ENCODE results near the gene RANBP10.
A peak's percentile ranks its signal among the peaks of the same experiment; 100 is the strongest.

RANBP10 gene

DNA sequence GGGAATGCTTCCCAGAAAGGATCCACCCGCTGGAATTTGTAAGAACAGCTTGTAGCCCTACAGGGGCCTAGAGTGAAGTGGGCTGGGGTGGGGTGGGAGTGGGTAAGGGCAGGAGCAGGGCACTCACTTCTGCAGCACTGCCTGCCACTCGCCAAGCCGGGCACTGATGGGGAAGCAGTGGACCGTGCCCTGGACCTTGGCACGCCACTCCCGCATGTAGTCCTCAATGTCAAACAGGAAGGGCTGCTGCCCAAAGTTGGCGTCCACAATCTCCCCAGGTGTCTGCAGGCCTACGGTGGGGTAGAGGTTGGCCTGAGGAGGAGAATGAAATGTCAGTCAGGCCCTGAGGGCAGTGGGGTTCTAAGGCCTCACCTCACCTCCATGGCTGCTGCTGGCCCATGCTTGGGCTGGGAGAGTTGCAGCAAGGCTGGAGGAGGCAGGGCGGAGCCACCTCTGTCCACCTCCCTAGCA is 71.6 kb downstream of the RANBP10 start:
- no peak for DNase-seq

DNA sequence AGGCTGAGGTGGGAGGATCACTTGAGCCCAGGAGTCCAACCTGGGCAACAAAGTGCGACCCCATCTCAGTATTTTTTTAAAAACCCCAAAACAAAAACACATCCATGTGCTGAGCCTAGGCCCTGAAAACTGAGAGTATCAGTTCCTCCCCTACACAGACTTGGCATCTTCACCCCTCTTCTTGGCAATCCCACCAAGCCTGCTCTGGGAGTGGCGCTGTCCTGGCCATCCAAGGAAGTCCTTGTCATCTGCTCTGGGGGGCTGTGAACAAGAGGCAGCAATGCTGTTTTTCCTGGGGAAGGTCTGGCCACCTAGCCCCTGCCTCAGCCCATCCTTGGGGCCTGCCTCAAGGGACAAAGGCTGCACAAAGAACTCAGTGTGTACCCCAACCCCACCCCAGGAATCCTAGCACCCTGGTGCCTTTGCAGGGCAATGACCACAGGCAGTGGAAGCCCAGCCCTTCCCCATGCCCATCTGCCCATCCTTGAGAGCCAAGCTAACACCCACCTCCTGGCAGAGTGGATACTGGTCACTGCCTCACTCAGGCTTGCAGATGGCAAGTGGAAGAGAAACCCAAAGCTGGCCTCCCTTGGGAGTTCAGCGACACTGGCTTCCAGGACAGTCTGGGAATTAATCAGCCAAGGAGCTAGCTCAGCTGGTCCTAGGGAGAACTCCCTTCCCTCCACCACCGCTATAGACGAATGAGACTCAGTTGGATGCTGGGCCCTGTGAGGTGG is 72.5 kb downstream of the RANBP10 start:
- no peak for DNase-seq

DNA sequence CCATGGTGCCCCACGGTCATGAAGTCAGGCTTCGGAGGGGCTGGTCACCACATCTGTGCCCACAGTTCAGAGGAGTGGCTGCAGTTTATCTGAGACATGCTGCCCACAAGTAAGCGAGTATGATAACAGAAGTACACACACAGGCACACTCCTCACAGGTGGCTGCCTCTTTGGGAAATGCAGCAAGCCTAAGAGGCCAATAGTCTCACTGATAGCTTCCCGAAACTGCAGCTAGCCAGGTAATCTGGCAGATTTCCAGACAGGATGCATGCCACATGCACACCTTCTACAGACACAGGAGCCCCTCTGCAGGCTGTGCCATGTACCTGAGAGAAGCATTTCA is 74.6 kb downstream of the RANBP10 start:
- DNase-seq: no peak

DNA sequence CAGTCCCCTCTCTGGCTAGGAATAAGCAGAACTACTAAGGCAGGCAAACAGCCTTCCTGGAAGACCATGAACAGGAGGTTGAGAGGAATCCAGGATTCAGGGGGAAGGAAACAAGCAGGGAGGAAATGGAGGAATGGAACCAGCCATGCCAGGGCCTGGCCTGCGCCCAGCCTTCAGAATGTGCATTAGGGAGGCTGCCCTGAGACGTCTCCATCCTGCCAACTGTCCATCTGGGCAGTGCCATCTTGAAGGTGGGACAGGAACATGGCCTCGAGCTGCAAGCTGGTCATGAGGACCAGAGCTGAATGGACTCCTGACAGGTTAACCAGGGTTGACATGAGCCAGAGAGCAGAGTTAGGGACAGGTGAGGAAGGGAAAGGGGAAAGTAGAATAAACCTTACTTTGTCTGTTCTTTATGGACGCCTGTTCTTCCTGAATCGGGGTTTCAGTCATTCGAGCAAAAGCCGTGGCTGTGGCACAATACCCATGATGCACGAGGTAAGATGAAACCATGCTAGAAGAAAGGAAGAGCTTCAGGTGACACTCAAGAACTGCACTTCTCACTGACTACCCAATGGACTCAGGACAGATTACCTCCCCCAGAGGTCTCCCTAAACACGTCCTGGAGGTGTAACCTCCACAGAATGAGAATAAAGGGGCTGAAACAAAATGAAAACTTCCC is 75.1 kb downstream of the RANBP10 start:
- no peak for DNase-seq

DNA sequence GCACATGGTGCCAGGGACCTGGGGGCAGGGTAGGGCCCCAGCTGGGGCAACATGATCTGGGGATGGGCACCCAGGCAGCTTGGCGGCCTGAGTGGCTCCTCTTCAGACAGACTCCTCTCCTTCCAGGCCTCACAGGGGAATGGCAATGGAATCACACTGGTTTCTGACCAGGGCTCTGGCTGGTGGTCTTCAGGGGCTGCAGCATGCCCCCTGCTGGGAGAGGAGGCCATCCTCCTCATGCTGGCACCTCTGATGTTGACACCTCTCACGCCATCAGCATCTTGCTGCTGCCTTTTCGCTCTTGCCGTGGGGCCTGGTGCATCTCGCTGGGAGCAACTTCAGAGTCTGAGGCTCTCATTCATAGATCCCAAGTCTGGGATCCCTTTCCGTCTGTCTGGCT is 76.0 kb downstream of the RANBP10 start:
- DNase-seq: no peak

DNA sequence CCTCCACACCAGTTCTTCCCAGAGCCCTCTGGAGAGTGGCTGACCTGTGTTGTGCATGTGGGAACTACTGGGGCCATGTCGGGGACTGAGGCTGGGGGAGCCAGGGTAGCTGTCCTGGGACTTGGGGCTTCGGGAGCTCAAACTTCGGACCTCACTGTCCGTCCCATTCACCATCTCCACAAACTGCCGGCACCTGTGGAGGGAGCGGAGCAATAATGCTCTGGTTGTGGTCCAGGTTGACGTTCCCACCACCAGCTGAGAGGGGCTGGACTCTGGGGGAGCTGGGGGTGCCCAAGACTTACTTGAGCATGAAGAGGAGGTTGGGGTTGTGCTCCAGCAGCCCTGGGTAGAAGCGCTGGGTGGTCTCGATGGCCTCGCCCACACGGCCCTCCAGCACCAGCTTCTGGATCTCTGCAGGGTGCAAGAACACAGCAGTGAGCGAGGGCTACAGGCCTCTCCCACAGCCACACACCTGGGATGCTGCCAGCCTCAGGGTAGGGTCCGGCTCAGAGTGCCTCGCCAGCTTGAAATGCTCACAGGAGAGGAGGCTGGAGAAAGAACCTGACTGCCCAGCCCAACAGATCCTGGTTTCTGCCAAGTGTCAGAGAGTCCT is 76.6 kb downstream of the RANBP10 start:
- DNase-seq: no peak

DNA sequence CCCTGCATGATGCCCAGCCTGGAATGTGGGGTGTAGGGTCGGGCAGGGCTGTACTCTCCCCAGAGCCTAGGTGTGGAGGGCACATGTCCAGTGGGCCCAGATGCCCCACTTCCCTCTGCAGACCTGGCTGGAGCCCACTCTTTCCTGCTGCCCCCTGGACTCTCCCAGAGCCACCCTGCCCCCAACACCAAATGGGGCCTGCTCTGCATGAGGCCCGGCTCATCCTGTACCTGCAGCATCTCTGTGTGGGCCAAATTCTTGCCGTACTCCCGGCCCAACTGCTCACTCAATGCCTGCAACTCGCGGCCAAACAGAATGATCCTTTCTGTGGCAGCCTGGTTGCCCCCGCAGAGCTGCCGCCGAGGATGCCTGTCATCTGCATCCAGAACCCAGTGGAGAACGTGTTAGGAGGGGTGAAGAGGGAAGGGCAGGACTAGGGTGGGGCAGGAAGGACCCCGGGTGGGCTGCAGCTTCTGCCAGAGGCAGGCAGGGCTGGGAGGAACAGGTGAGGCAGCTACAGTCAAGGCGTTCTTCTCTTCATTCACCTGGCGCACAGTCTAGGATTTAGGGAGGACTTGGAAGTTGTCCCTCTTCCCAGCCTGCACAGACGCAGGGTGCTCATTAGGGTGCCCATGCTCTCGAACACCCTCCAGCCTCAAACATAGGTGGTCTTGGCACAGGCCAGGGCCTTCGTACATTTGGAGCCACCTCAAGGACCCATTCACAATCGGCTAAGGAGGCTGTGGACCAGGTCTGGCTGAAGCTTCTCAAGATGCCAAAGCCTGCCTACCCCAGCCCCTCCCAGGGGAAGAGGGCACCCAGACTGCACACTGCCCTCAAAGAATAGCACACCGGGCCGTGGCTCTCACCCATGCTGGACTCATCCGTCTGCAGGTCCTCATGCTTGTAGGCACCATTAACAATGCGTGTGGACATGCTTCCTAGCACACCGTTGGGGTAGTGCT is 78.6 kb downstream of the RANBP10 start:
- no peak for DNase-seq

DNA sequence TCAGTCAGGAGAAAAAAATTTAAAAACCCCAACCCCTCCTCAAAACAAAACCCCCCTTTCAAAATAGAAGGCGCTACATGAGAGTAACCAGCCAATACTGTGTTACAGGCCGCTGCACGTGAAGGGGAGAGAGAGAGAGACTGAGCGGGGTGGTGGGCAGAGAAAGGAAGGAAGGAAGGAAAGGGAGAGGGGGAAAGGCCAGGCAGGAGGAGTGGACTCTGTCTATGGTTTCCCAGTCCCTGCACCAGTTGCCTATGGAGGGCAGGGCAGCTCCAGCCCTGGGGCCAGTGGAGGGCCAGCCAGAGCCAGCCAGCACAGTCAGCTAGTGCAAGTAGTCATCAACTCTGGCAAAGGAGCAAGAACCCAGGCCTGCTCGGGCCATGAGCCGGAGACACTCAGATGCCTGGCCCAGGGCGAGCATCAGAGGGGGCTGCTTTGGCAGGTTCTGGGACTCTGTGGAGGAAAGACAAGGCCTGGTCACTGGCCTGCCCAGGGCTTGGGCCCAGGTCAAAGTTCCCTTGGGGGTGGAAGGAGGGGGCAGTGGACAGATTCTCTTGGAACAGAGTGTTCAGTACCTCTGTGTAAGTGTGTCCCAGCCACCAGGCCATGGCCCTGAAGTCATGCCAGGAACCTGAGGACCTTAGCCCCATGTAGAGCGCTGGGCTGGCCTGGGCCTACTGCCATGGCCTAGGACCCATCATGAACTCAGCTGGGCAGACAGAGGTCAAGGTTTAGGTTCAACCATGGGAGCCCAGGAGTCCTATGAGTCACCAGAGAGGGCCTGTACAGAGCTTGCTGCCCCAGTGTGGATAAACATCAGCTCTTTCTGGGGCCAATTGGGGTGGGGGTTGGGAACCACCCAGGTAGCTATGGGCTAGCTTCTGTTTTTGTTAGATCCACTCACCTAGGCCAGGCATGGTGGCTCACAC is 80.0 kb downstream of the RANBP10 start:
- DNase-seq: no peak

DNA sequence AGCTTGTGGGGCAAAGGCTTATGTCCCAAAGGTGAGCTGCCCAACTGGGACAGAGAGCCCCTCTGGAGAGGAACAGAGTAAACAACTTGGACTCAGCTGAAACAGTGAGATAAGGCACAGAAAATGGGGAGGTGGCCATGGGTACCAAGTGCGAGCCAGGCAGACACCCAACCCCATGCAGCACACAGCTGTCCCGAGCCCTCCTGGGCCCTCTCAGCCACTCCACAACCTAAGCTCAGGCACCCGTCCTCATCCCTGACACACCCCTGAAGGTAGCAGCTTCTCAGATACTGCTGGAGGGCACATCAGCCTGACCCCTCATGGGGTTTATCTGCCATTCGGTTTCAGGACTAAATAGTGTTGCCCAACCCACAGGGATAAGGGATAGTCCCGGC is 82.5 kb downstream of the RANBP10 start:
- no peak for DNase-seq

DNA sequence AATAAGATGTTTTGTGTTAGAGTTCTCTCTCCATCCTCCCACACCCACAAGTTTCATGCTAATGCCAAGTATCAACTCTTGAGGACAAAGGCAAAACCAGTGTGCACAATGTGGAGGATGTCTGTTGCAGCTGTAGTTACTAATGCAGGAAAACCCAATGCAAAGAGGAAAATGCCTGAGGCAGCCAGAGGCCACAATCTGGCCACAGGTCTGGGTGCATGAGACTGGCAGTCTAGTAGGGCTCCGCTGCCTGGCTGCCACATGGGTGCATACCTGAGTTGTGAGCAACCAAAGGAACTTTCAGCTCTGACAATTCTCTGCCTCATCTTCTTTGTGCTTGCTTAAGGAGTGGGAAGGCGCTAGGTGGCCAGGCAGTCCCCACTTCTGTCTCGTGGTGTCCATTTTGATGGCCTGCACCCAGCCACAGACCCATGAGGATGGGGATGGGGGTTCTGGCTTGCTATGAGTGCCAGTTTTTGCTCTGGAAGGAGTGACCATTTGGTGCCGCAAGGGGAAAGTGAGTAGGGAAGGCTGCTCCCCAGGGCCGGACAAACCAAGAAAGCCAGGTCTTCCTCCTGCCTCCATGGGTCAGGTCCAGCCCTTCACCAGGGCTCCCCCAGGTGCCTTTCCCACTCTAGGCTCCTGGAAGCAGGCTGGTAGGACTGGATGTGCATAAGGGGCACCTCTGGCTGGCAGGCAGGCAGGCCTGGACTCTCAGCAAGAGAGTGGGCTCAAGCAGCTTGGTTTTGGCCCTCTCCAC is 83.0 kb downstream of the RANBP10 start:
- DNase-seq: no peak

DNA sequence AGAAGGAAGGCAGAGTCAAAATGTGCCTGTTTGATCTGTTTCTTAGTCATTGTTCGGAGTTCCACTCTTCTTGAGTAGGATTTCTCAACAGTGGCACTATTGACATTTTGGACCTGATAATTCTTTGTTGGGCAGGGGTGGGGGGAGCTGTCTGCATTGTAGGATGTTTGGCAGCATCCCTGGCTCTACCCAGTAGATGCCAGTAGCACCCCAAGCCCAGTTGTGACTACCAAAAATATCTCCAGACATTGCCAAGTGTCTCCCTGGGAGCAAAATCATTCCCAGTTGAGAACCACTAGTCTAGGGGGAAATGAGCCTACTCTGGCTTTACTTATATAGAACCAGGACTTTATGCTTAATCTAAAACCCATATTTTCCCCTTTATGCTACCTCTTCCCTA is 86.1 kb downstream of the RANBP10 start:
- no peak for DNase-seq

DNA sequence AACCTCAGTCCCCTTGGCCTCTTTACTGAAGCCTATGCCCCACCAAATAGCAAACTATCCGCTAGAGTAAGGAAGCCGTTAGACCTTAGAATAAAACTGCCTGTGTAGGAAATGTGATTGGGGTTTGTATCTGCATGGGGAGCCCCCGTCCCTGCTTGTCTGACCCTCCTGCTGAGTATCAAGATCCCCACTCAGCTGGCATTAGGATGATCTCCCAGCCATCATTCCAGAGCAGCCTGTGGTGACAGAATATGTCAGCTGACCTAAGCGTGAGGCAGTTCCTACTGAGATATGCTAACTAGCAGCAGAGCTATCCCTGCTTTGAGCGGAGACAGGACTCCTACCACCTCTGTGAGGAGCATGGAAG is 86.6 kb downstream of the RANBP10 start:
- DNase-seq: peak; percentile 30

DNA sequence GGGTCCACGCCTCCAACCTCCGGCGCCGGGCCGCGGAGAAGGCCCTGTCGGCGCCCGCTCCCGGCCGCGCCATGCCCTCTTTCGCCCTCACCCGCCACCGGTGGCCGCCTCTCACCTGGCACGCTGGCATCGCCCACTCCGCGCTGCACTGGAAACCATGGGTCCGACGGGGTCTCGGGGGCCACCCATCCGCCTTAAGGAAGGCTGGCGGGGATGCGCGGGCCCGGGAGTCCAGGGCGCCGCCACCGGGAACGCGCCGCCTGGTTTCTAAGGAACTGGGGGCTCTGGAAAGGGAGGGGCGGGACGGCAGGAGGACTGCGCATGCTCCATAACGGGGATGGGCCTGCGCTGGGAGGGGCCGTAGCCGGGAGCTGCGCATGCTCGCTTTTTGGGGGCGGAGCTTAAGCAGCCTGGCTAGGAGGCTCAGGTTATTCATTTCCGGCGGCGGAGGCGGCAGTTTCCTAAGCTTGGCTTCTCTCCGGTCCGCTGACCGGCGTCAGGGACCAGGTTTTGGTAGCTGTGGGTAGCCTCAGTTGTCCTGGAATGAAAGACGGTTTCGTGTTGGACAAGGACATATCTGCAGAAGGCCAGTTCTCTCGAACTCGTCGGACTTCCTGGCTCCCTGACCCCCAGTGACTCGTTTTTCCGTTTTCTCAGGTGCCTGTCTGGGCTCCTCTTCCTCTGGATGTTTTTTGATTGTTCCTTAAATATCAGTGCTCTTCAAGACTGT is 87.1 kb downstream of the RANBP10 start, which contains the start of gene GFOD2:
TSS of gene GFOD2 (minus strand) at position 269 of the 730 bp plus-strand sequence. CDS start 33,601 bp downstream, outside the sequence.
- DNase-seq: peak; percentile 90

DNA sequence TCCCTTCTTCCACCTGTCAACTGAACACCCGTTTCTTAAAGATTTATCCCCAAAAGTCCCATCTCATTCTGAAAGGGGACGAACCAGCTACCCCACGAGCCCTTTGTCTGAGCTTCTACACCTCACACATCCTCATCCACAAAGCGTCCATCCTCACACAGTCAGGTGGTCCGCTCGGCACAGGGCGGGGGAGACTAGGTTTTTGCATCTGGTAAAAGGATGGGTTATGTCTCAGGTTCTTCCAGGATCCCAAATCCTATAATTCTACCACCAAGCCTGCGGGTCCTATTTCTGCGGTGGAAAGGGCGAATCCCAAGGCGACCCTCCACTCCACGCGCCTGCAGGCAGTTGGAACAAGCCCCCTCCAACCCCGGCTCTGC is 87.7 kb downstream of the RANBP10 start:
- peak; percentile 29 for DNase-seq

DNA sequence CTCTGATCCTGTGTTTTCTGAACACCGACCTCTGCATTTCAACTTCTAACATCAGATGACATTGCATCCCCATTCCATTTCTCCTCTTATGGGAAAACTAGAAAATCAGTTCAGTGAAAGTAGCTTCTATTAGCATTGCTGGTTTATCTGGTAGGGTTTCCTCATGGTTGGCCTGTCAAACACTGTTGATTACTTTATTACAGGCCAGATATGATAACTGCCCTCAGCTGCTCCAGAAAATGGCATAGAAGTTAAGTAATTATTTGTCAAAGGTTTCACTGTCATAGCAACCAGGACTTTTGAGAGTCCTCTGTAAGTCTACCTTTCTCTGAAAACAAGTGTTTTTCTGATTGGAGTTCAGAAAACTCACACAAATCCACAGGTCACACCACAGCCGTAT is 90.3 kb downstream of the RANBP10 start:
- DNase-seq: no peak

DNA sequence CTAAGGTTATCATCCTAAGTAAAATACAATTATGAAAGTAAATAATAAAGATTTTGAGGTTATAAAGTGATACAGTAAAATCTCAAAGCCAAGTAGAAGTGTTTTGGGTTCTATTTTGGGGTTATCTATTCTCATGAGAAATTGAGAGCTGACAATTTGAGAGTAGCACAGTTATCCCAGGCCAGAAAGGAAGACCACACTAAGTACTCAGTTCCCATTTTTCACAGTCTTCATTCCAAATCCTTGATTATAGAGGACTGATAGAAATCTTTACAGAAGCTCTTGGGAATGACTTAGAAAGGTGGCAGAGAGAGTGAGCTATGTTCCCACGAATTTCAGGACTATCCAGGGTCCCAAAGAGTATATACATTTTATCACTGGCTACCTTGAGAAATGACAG is 91.8 kb downstream of the RANBP10 start:
- DNase-seq: no peak

DNA sequence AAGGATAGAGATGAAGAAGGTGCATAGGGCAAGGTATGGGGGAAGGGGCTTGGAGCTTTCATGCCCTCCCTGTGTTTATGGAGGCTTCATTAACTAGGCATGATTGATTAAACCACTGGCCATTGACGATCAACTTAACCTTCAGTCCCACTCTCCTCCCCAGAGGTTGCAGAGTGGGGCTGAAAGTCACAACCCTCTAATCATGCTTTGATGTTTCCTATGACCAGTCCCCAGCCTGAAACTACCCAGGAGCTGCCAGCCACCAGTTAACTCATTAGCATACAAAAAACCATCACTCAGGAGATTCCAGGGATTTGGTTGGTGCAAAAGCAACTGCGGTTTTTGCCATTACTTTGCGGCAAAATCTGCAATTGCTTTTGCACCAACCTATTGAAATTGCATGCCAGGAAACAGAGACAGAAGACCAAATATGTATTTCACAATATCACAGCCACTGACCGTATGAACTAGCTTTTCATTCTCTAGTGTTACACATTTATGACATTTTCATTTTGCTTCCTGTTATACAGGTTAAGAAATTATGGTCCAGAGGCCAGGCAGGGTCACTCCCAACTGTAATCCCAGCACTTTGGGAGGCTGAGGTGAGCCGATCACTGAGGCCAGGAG is 92.6 kb downstream of the RANBP10 start:
- DNase-seq: no peak

DNA sequence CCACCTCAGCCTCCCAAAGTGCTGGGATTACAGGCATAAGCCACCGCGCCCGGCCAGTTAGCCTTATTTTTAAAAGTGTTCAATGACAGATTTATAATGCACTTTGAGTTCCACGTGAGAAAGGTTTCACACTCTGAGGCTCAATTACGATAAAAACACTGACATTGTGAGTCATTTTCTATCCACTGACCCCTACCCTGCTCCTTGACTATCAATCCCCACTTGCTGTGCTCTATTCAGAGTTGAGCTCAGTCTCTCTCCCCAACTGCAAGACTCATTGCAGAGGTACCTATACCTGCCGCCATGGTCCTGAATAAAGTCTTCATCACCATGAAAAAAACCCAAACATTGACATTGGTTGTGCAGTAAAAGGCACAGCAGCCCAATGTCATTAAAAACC is 95.8 kb downstream of the RANBP10 start:
- no peak for DNase-seq

DNA sequence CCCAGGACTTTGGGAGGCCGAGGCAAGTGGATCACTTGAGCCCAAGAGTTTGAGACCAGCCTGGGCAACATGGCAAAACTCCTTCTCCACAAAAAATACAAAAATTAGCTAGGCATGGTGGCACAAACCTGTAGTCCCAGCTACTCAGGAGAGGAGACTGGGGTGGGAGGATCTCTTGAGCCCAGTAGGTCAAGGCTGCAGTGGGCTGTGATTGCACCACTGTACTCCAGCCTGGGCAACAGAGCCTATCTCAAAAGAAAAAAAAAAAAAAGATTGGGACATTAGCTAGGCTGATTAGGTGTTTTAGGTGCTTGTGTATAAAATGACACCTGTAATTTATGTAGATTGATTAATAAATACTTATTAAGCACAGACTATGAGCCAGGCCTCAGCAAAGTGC is 97.3 kb downstream of the RANBP10 start:
- no peak for DNase-seq

DNA sequence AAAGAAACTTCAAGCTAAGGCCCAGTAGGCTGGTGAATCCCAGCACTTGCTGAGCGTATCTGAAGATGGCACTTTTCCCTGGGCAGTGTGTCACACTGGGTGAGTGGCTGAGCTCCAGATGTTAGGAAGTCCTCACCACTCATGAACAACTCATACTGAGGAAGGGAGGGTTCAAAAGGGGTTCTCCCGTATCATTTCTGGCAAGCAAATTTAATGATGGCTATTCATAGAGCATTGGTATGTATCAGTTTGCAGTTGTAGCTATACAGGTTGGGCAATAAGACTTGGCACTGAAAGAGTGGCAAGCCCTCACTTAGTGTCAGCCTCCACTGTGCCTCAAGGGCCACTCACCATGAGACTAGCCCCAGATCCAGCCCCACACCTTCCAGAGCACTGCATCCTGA is 98.0 kb downstream of the RANBP10 start:
- DNase-seq: no peak
